Right lobe of liver (tissue), 4 donors: ENCODE results near the gene THBS1.

Experiments
- CTCF ChIP-seq, 4 donors: fragments of 200-600 bp in 3 of 4; fragments of 450-650 bp in 1 of 4; IDR thresholded peaks; one replicate each; pipeline versions ENCODE4 v1.5.1 to v1.8.0; 2016 to 2022; ENCODE audit warnings: antibody characterized with exemption in 4 of 4, mild to moderate bottlenecking in 2 of 4
- POLR2A ChIP-seq: fragments of 450-650 bp; IDR thresholded peaks from one replicate; pipeline ENCODE4 v1.6.1; 2017; ENCODE audit warnings: antibody characterized with exemption, mild to moderate bottlenecking
- donor health status: DM: no; HTN: no; CAD: no.
- donor health status: DM: no; HTN: no; CAD: no.
- donor health status: DM: no; HTN: yes; CAD: no.

- TF ChIP-seq CTCF (IDR thresholded peaks at IDR 0.05) (no peak), POLR2A (no peak)
These were observed 10.4 kb downstream of the THBS1 start for GRCh38 chr15:39591141-39591895.
